NCI-H2171 treated with DMSO at 0.1 percent for 48 hours (cell line): Measurements from ENCODE around the gene RNF224.

Experiments
- DNase-seq: peaks from one replicate; lab custom pipeline; 2025; lab: John Stamatoyannopoulos, UW

RNF224 gene

DNA sequence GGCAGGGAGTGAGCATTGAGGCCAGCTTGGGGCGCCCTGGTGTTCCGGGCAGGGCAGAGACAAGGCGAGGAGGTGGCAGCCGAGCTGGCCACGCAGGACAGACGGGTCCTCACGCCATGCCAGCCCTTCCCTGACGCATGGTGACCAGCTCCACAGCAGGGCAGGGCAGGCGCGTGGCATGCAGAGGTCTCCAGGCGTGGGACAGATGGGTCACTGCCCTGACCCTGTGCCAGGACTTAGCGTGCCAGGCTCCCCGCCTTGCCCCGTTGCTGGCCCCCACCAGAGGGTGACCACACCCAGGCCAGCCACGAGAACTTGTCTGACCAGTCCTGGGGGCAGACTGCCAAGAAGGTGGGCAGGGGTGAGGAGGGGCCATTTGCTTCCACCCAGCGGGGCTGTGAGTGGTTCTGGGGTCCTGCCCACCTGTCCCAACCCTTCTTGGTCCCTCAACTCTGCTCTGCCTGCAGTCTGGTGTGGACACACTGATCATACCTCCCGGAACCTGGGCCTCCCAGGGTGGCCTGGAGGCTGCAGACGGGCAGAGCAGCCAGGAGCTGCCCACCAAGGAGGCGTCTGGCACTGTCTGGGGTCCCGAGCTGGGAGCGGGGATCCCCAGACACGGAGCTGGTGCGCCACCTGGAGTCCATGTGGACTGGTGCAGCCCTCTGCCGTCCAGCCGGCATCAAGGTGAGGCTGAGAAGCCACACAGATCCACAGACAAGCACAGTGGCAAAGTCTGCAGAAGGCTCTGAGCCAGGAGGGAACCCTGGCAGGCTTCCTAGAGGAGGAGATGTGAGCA lies at the start of gene RNF224:
TSS of gene RNF224 (plus strand) at position 449 of the 799 bp plus-strand sequence. CDS start 834 bp downstream, outside the sequence.
- peak; percentile 83 for DNase-seq

DNA sequence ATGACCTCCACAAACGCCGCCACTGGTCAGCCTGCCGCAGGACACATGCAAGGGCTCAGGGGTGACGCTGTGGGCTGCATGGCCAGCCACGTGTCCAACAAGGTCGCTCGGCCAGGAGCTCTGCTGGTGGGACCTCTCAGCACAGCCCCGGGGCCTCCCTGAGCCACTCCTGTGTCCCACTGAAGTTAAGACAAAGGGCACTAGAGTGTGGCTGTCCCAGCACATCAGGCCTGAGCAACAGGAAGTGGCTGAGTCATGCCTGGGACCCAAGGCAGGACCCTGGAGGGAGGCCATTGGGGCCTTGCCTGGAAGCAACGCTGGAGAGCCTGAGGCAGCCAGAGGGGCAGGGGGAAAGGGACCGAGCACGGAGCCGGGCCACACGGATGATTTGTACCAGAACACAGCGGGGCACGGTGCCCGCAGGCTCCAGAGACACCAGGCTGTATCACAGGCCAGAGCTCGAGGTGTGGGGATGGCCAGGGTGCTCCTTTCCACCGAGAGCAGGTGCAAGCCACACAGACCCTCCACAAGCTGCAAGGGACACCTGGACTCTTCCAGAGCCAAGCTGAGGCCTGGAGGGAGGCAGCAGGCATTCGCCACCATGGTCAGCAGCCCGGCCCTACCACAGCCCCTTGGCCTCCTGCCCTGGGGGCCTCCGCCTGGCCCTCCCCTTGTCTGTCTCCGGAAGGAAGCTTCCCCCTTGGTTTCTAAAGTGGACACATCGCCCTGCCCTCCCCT lies 48.9 kb upstream of the RNF224 start:
- DNase-seq, result no peak

DNA sequence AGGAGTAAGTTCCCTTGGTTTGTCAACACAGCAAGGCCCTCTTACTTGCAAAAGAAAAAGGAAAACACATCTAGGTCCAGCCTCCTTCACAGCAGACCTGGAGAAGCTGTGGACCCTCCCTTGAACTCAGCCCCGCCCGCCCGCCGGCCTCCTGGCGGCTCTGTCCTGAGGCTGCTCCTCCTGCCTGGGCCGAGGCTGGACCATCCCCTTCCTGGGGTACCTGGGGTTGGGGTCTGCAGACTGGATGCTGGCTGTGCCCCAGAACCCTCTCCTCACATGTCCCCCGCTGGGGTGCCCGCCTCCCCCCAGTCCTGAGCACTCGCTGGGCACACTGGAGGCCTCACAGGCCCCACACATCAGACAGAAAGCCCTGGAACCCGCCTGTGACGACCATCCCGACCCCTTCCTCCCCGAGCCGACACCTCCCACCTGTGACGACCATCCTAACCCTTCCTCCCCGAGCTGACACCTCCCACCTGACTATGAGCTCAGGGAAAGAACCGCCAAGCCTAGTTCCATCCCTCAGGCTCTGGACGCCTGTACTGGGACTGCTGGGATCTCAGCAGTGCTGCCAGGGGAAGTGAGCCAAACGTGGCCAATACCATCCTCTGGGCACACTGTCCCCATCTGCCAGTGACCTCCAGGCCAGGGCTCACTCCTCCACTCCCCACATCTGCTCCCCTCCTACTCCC lies 48.2 kb upstream of the RNF224 start:
- DNase-seq, result no peak

DNA sequence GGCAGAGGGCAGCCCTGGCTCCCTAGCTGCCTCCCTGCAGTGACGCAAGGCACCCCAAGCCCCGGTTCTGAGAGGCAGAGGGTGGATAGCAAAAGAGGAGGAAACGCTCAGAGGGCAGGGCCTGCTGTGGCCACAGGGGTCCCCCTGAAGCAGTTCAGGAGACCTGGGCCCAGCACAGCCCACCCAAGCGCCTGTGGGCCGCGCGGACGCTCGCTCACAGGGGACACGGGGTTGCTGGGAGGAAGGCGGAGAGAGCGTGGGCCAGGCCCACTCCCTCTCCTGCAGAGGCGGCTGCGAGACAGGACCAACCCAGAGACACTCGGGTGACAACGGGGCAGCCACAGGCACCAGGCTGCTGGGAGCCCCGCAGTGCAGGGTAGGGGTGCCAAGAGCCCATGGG lies 47.5 kb upstream of the RNF224 start:
- no peak for DNase-seq

DNA sequence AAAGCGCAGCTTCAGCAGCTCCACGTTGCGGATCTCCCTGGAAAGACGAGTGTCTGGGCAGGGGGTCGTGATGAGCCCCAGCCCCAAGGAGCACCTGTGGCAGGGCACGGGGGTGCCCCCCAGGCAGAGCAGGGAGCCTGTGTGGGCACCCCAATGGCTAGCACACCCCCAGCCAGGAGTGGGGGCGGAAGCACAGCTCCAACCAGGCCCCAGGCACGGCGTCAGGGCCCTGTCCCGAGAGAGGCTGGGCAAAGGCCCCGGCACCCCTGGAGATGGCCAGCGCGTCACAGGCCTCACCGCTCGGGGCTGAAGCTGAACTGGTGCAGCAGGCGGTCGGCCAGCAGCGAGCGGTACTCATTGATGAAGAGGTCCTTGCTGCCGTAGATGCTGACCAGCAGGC lies 46.8 kb upstream of the RNF224 start:
- no peak for DNase-seq

DNA sequence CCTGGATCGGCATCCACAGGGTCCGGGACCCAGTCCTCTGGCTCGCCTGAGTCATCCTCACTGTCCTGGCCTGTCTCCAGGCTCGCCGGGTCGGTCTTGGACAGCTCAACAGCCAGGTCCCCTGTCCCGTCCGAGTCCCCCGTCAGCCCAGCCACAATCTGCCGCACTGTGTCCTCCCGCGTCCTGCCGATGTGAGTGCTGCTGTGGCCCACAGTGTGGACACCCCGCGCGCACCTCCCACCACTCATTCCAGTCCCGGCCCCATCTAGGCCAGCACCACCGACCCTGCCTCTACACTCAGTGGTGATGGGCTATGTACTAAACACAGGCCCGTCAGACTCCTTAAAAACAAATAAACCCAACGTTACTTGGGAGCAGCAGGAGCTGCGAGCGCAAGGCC lies 45.6 kb upstream of the RNF224 start:
- DNase-seq, result no peak

DNA sequence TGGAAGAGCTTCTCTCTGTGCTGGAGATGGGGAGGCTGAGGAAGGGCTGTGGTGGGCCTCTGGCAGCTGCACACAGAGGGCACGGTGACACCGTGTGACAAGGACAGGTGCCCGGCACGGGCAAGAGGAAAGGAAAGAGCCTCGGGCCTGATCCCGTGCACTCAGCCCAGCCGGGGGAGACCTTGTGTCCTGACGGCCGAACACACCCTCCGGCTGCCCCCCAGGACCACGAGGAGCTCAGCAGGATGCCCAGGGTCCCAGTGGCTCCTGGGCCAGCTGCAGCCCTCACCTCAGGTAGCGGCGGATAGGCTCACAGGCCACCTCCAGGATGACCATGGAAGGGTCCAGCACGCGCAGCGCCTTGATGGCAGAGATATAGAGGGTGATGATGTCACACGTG lies 44.5 kb upstream of the RNF224 start:
- no peak for DNase-seq

DNA sequence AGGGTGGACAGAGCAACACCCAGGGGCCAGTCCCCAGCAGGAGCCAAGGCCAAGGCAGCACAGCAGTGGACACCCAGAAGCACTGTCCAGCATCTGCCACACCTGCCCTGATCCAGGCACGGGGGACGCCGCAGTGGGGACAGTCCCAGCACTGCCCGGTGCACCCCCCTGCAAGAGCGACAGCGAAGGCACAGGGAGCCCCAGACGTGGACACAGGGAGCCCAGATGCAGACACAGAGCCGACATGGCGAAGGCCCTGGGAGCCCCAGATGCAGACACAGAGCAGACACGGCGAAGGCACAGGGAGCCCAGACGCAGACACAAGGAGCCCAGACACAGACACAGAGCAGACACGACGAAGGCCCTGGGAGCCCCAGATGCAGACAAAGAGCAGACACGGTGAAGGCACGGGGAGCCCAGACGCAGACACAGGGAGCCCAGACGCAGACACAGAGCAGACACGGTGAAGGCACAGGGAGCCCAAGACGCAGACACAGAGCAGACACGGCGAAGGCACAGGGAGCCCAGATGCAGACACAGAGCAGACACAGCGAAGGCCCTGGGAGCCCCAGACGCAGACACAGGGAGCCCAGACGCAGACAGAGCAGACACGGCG lies 43.2 kb upstream of the RNF224 start:
- no peak for DNase-seq

DNA sequence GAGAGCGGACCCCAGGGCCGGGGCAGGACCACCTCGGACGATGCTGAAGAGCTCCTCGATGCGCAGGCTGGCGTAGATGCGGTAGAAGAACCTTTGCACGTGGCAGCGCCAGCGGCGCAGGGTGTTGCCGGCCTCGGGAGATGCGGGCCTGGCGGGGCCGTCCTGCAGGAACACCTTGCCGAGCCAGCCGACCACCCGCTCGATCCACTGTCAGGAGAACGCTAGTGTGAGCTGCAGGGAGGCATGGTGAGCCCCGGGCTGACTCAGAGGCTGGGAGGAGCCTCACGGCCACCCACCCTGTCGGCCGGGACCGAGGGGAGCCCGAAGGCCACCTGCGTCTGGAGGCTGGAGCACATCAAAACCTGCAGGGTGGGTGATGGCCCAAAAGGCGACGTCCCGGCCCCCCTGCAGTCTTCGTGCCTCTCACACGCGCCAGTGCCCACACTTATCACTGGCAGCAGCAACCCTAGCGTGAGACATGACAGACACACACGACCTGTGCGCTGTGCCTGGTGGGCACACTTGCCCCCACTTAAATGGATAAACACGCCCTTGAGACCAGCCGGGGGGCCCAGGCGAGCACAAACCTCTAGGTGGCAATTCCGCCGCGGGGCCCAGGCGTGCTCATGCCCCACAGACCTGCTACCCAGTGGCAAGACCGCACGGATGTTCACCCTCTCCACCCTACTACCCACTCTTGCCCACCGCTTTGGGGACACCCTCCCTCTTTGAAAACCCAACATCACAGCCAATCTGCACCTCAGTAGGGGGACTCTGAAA lies 42.2 kb upstream of the RNF224 start:
- no peak for DNase-seq

DNA sequence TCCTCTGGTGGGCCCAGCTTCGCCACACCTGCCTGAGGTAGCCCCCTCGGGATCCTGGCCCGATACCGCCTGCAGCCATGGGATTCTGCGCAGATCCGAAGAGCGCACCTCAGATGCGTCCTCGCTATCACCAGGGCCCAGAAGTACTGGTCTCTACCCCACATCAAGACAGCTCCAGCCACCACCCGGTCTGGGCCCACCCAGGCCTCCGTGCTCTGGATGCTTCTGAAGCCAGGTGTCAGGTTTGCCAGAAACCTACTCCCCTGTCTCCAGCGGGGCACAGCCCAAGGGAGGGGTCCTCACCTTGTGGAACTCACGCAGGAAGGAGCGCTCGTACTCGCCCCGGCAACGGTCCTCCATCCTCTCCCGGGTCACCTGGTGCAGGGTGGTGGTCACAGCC lies 41.4 kb upstream of the RNF224 start:
- DNase-seq, result no peak

DNA sequence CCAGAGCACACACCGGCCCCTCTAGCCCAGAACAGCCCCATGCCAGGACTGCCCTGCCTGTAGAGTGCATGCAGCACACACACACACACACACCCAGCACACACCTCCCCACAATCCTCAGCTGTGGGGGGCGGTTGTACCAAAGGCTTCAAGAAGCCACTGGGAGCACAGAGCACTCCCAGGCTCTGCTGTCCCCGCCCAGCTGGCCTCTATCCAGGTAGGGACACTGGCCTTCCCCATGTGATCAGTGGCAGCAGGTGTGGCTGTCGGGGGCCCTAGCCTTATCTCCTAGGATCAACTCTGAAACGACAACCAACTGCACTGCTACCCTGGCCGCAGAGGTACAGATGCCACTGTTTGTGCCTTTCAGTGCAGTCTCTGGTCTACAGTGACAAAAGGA lies 40.9 kb upstream of the RNF224 start:
- DNase-seq, result no peak

DNA sequence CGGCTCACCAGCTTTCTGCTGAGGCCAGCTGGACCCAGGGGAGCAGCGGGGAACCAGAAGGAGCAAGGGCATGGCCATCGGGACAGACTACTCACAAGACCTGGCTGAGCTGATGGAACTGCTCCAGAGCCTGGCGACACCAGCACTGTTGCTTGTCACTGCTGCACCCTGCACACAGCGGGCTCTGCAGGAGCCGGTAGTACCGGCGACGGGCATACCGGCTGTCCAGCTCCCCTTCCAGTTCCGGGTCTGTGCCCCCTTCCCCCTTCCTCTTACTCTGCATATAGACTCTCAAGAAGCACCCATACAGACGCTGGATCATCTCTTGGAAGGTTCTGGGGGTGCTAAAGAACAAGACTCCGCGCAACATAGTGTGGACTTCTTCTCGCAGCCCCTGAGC lies 39.9 kb upstream of the RNF224 start:
- DNase-seq, result no peak

DNA sequence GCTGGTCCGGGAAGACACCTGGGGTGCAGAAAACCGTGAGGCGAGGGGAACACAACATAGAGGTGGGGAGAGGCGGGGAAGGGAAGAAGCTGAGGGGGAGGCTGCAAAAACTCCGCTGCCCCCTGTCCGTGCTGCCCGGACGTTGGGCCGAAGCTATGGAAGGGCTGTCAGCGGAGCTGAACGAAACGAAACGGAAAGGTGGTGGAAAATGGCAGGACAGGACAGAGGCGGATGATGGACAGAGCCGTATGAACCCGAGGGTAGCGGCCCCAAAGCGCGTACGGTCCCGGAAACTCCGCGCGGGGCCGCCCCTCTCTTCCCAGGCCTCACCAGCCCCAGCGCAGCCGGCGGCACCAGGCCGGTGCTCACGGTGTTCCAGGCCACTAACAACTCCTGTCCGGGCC lies 39.2 kb upstream of the RNF224 start:
- DNase-seq, result no peak

DNA sequence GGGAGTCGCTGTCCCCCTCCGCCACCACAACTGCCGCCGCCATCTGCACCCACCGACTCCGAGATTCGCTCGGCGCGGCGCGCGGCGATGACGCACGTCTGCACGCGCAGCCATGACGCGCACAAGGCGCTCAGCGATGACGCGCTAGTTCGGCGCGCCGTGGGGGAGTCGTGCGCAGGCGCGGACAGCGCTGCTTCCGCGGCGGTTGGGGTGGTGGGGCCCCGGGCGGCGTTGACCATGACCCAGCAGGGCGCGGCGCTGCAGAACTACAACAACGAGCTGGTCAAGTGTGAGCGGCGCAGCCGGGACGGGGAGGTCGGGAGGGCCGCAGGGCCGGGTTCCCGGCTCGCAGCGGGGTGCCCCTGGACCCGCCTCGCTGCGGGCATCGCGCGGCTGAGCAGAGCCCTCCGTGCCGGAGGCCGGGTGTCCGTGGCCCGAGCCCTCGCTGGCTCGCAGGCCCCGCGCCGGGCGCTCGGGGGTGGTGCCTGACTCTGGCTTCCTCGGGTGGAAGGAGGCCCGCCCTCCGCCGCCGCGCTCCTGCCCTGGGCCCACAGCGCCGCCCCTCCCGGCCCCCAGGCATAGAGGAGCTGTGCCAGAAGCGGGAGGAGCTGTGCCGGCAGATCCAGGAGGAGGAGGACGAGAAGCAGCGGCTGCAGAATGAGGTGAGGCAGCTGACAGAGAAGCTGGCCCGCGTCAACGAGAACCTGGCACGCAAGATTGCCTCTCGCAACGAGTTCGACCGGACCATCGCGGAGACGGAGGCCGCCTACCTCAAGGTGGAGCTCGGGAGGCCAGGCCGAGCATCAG lies 38.6 kb upstream of the RNF224 start, which contains the start of the genes ANAPC2 and SSNA1:
TSS of gene ANAPC2 (minus strand) at position 71 of the 807 bp plus-strand sequence. CDS start at position 43, 28 bp downstream.
TSS of gene SSNA1 (plus strand) at position 187 of the 807 bp plus-strand sequence. CDS start at position 238, 51 bp downstream.
- peak; percentile 89 for DNase-seq

DNA sequence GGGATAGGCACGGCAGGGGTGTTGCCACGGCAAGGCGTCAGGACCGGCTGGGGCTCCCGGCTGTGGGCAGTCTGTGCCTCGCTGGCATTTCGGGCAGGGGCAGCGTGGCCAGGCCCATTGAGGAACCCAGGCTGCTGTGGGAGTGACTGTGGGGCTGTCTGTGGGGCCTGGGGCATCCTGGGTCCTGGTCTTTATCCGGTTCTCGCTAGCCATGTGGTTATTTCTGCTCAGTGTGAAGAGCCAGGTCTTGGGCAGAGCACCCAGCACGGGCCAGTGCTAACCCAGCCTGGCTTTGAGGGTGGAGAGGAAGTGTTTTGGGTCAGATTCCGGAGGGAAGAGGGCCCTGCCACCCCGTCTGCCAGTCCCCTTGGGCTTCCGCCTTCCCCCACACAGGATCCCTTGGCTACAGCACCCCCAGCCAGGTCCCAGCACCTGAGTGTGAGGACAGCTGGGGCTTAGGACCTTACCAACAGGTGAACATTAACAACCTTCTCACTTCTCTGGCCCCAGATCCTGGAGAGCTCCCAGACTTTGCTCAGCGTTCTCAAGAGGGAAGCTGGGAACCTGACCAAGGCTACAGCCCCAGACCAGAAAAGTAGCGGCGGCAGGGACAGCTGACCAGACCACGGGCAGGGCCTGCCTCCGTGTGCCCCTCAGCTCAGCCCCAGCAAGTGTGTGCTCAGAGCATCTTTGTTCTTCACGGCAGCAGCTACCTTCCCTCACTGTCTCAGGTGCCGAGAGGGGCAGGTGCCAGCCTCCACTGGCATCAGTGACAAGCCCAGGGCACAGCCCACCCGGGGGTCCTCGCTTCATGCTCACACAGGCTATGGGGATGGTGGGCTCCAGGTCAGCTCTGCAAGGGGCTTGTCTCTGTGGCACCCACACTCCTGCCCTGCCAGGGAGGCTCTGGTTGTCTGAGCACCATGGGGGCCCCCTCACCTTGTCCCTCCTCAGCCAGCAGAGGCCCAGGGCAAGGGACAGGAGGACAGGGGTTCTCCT lies 37.7 kb upstream of the RNF224 start:
- no peak for DNase-seq

DNA sequence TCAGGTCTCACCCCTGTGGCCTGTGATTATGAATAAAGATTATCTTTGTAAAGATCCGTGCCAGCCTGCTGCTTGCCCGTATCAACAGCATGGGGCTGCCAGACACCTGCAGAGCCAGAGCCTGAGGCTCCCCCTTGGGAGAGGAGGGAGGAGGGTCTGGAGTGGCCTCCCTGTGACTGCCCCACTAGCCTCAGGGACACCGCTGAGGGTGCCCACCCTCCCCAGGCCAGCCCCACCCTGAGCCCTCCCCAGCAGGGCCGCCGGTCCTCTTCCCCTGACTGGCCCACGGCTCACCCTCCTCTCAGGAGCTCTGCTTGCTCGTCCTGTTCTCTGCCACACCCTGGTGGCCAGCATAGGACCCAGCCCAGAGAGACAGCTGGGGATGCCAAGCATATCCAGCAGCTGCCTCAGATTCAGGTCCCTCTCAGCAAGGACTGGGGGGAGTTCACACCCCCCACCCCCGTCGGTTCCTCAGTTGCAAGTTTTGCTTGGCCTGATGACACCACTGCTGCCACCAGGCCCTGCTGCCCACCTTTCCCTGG lies 36.9 kb upstream of the RNF224 start:
- no peak for DNase-seq

DNA sequence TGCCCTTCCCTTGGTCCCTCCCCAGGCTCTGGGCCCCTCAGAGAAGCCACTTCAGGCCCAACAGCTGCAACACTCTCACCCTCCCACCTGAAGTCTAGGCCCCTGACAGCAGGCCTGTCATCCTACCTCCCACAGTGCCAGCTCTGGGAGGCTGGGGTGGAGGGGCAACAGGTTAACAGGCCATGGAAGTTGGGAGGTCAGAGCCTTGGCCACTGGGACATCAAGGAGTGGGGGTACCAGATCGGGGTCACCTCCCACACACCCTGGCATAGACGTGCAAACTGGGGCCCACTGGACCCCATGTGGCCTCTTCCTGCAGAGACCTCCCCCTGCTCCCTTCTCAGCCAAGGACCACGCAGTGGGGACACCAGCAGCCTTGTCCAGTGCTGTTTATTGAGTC lies 36.1 kb upstream of the RNF224 start:
- no peak for DNase-seq

DNA sequence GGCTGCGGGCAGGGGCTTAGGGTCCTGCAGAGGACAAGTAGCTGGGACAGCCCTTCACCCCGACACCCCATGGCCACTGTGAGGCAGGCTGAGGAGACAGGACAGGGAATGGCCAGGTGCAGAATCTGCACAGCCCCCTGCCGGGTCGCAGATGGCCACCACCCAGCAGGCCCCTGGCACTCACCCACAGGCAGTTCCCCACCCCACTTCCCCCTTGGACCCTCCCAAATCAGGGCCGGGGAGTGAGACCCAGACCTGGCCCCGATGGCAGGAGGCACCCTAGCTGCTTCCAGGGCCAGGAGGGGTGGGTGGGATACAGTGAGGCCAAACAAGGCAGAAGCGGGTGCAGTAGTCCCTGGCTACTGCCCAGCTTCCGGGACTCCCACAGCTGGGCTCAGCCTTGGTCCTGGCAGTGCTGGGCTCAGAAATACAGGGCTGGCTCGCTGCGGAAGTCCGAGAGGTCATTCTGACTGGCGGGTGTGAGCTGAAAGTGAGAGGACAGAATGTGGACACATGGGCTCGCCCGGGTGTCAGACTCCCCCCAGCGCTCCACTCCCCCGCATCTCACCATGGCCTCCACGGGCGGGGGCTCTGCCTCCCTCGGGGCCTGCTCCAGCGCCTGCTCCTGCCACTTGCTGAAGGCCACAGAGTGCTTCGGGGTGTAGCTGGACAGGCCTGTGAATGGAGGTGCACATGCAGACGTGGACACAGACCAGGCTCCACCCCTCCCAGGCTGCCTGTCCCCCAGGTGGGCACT lies 35.4 kb upstream of the RNF224 start:
- DNase-seq, result no peak
